Osteoblast (primary cell): ENCODE data around the gene ANKIB1. TPM values are rescaled to one million over a fixed set of nuclear protein-coding genes. Genes with fewer than 3 reads are reported as not detected.
"Not testable (repeated sequence)": the region's sequence is repeated elsewhere in the genome, so short reads cannot be mapped to it uniquely, and the experiment has no call there.

Experiments used
- DNase-seq: peaks from one replicate; pipeline ENCODE4 v3.0.0; 2011; ENCODE audit warnings: low spot score, mixed read lengths; ENCODE audit not compliant: insufficient read length; ENCODE audit errors: missing footprints
- H2AFZ ChIP-seq: 2 replicates; pipeline ENCODE4 v1.6.0; 2011; ENCODE audit warnings: mild to moderate bottlenecking, low read length
- H3K27ac ChIP-seq: 2 replicates; pipeline ENCODE4 v1.5.1; 2011; ENCODE audit warnings: mild to moderate bottlenecking, low read depth, low read length, moderate library complexity
- H3K27me3 ChIP-seq: 2 replicates; pipeline ENCODE4 v1.6.0; 2012; ENCODE audit warnings: mild to moderate bottlenecking, control low read depth, inconsistent platforms, low read length, moderate library complexity; ENCODE audit not compliant: insufficient read depth
- H3K36me3 ChIP-seq: 2 replicates; pipeline ENCODE4 v1.5.1; 2011; ENCODE audit warnings: mild to moderate bottlenecking, low read length, control low read depth, moderate library complexity; ENCODE audit not compliant: insufficient read depth
- H3K4me1 ChIP-seq: 2 replicates; pipeline ENCODE4 v1.5.1; 2011; ENCODE audit warnings: mild to moderate bottlenecking, low read length, control low read depth, moderate library complexity; ENCODE audit not compliant: insufficient read depth
- H3K4me2 ChIP-seq: 2 replicates; pipeline ENCODE4 v1.6.0; 2011; ENCODE audit warnings: mild to moderate bottlenecking, low read length; ENCODE audit not compliant: insufficient read depth
- H3K4me3 ChIP-seq: fragments of 200-600 bp; sonication (generic); 3 replicates; pipeline ENCODE4 v1.5.1; 2012; ENCODE audit warnings: mild to moderate bottlenecking, low read length, inconsistent platforms; ENCODE audit not compliant: insufficient read depth
- H3K79me2 ChIP-seq: 2 replicates; pipeline ENCODE4 v1.6.0; 2012; ENCODE audit warnings: mild to moderate bottlenecking, low read length, control low read depth, inconsistent platforms; ENCODE audit not compliant: insufficient read depth
- H3K9me3 ChIP-seq: 2 replicates; pipeline ENCODE4 v1.5.1; 2011; ENCODE audit warnings: low read depth, low read length, control low read depth
- H4K20me1 ChIP-seq: 2 replicates; pipeline ENCODE4 v1.6.0; 2012; ENCODE audit warnings: mild to moderate bottlenecking, low read length, control low read depth; ENCODE audit not compliant: insufficient read depth
- total RNA-seq: library from RNA; depleted of rRNA; stranded (reverse); fragments of >200 nt; gene quantifications from 2 replicates; pipeline ENCODE4 v1.2.3, GENCODE V29; 2012
- TF ChIP-seq, protein P1 (sequence below): IDR thresholded peaks from 2 replicates; pipeline ENCODE4 v1.5.1; 2011; ENCODE audit warnings: mild to moderate bottlenecking, low read depth, low read length, moderate library complexity; ENCODE audit errors: extremely low read depth

The ANKIB1 gene
- total RNA-seq, 1 donor: 98.1 TPM

DNA sequence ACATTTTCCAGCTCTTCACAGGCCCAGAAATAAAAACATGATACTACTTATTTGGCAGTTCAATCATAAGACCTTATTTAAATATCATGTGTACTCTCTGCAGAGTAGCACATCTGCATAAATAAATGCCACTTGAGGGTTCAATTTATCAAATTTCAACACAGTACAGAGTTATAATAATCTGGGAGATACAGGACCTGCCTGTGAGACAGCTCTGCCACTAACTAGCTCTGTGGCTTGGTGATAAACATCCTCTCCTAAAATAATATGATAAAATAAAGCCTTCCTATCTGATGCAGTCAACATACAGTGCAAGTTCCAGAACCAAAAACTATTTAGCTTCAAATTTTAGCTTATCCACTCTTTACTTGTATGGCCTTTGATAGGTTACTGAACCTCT lies 110.6 kb downstream of the ANKIB1 start:
- TF ChIP-seq, protein P1, sequence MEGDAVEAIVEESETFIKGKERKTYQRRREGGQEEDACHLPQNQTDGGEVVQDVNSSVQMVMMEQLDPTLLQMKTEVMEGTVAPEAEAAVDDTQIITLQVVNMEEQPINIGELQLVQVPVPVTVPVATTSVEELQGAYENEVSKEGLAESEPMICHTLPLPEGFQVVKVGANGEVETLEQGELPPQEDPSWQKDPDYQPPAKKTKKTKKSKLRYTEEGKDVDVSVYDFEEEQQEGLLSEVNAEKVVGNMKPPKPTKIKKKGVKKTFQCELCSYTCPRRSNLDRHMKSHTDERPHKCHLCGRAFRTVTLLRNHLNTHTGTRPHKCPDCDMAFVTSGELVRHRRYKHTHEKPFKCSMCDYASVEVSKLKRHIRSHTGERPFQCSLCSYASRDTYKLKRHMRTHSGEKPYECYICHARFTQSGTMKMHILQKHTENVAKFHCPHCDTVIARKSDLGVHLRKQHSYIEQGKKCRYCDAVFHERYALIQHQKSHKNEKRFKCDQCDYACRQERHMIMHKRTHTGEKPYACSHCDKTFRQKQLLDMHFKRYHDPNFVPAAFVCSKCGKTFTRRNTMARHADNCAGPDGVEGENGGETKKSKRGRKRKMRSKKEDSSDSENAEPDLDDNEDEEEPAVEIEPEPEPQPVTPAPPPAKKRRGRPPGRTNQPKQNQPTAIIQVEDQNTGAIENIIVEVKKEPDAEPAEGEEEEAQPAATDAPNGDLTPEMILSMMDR: no peak
- H4K20me1 ChIP-seq: no peaks in the 10 kb centered on the region
- DNase-seq: no peak
- H3K36me3 ChIP-seq: peaks cover 9% of the 10 kb centered on the region
- H3K27me3 ChIP-seq: no peaks in the 10 kb centered on the region
- peaks cover 10% of the 10 kb centered on the region for H3K4me1 ChIP-seq
- H3K79me2 ChIP-seq: no peaks in the 10 kb centered on the region
- H3K27ac ChIP-seq: no peak overlapping the region
- H3K9me3 ChIP-seq: no peaks in the 10 kb centered on the region
- H3K4me3 ChIP-seq: no peak overlapping the region
- no peak overlapping the region for H2AFZ ChIP-seq
- H3K4me2 ChIP-seq: no peak overlapping the region

DNA sequence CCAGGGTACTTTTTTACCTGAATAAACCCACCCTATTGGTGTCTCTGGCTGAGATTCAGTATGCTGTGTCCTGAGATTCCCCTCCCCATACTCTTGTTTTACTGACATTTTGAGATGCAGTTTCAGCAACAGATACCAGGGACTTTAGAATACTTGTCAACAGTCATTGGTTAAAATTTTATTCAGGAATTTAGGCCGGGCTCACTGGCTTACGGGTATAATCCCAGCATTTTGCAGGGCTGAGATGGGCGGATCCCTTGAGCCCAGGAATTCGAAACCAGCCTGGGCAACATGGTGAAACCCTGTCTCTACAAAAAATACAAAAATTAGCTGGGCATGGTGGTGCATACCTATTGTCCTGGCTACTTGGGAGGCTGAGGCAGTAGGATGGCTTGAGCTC lies 111.5 kb downstream of the ANKIB1 start:
- H3K27ac ChIP-seq: no peak overlapping the region
- peaks cover 10% of the 10 kb centered on the region for H3K4me1 ChIP-seq
- no peak for DNase-seq
- no peak overlapping the region for H2AFZ ChIP-seq
- no peak overlapping the region for H3K4me2 ChIP-seq
- H3K79me2 ChIP-seq: no peaks in the 10 kb centered on the region
- no peaks in the 10 kb centered on the region for H4K20me1 ChIP-seq
- H3K27me3 ChIP-seq: no peaks in the 10 kb centered on the region
- no peak overlapping the region for H3K4me3 ChIP-seq
- no peaks in the 10 kb centered on the region for H3K9me3 ChIP-seq
- peaks cover 10% of the 10 kb centered on the region for H3K36me3 ChIP-seq
- TF ChIP-seq, protein P1: no peak

DNA sequence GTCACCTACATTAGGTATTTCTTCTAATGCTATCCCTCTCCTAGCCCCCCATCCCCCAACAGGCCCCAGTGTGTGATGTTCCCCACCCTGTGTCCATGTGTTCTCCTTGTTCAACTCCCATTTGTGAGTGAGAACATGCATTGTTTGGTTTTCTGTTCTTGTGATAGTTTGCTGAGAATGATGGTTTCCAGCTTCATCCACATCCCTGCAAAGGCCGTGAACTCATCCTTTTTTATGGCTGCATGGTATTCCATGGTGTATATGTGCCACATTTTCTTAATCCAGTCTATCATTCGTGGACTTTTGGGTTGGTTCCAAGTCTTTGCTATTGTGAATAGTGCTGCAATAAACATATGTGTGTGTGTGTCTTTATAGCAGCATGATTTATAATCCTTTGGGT lies 113.4 kb downstream of the ANKIB1 start:
- not testable (repeated sequence) for H3K4me2 ChIP-seq, H3K4me3 ChIP-seq, H2AFZ ChIP-seq, H3K27me3 ChIP-seq, H3K79me2 ChIP-seq, H3K4me1 ChIP-seq, DNase-seq, H4K20me1 ChIP-seq, H3K9me3 ChIP-seq, H3K27ac ChIP-seq
- peaks cover 18% of the 10 kb centered on the region for H3K36me3 ChIP-seq

DNA sequence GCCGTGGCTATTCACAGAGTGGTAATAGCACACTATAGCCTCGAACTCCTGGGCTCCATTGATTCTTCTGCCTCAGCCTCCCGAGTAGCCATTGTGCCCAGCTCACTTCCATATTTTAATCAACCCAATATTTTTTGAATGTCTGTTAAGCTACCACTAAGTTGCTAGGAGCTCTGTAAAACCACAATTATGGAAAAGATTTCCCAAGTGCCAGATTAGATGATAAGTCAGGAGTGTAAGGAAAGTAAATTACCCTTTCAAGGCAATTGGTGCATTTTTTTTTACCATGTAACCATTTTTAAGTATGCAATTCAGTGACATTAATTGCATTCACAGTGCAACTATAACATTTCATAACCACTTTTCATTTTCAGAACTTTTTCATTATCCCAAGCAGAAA lies 114.0 kb downstream of the ANKIB1 start:
- DNase-seq: no peak
- H3K36me3 ChIP-seq: peaks cover 18% of the 10 kb centered on the region
- no peaks in the 10 kb centered on the region for H3K9me3 ChIP-seq
- H3K4me1 ChIP-seq: peaks cover 10% of the 10 kb centered on the region
- no peaks in the 10 kb centered on the region for H3K79me2 ChIP-seq
- no peaks in the 10 kb centered on the region for H4K20me1 ChIP-seq
- peak overlapping the region; percentile 8 for H3K4me2 ChIP-seq
- H3K27me3 ChIP-seq: no peaks in the 10 kb centered on the region
- H2AFZ ChIP-seq: no peak overlapping the region
- H3K27ac ChIP-seq: peak overlapping the region; percentile 29
- TF ChIP-seq, protein P1: no peak
- H3K4me3 ChIP-seq: no peak overlapping the region

DNA sequence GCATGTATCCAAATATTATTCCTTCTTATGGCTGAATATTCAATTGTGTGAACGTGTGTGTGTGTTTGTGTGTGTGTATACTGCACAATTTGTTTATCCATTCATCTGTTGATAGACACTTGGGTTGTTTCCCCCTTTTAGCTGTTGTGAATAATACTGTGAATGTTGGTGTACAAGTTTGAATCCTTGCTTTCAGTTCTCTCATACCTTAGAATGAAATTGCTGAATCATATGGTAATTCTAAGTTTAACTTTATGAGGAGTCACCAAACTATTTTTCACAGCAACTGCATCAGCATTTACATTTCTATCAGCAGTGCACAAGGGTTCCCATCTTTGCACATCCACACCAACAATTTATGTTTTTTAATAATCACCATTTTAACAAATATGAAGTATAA lies 114.6 kb downstream of the ANKIB1 start:
- peak overlapping the region; percentile 8 for H3K4me2 ChIP-seq
- no peak for DNase-seq

More for the DNA sequence above, 114.6 kb downstream of the ANKIB1 start:
- Histone ChIP-seq H3K4me1 (peaks cover 10% of the 10 kb centered on the region), H3K27me3 (no peaks in the 10 kb centered on the region), H3K79me2 (no peaks in the 10 kb centered on the region), H4K20me1 (no peaks in the 10 kb centered on the region), H3K36me3 (peaks cover 18% of the 10 kb centered on the region), H3K27ac (peak overlapping the region; percentile 29), H2AFZ (no peak overlapping the region), H3K4me3 (no peak overlapping the region), H3K9me3 (no peaks in the 10 kb centered on the region)
- TF ChIP-seq, protein P1: no peak
